Activated CD8-positive, alpha-beta memory T cell treated with anti-CD3 and anti-CD28 coated beads for 48 hours (primary cell): ENCODE measurements around the gene LMNTD1.
"Not testable (repeated sequence)": the region's sequence is repeated elsewhere in the genome, so short reads cannot be mapped to it uniquely, and the experiment has no call there.

Source experiments
- DNase-seq, 3 experiments: peaks; one replicate each; pipeline ENCODE4 v3.0.0-alpha.2; 2020; ENCODE audit warnings: low read depth in 2 of 3, low spot score in 2 of 3

Gene LMNTD1

DNA sequence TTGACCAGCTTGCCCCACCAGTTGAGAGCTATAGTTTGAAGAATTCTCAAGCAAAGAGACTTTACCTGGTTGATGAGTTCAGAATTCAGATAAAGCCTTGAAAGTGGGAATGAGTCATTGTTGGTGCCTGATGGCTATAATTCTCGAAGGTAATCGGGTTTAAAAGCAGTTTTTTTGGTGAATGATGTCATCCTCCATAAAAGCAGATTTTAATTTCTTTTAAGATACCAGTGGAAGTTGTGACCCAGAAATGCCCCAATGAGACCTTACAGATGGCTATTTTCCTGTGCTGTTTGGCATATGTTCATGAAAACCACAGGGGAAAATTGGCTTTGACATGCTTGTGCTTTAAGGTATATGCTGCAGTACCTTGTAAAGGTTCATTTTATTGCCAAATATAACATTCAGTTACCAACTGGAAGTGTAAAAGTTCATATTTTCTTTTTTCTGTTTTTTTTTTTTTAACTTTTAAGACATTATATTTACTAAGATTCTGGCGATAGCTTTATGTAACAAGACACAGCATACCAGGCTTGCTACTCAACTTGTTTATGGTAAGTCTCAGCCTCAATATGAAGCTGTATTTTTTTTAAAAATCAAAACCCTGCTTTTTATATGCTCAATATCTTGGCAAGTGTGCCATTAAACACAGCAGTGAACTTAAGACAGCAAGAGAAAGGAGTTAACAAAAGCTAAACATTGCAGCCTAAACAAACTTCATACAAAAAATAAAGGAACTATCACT, 119.3 kb downstream of the LMNTD1 start:
- DNase-seq: no peak

DNA sequence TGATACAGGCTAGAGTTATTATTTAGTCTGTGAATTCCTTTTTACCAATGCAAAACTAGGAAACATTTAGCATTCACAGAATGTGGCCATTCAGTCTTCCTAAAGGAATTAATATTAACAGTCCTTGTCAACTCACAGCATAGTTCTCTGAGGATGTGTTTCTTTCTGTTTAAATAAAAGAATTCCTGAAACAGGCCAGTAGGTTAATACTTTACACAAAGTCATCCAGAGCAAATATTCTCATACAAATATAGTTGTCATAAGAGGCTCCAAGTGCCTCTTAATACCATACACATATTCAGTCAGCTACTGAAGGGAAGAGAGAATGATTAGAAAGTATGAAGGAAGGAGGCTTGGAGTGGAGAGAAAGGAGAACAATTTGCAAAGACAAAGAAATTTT, 120.1 kb downstream of the LMNTD1 start:
- DNase-seq: no peak

GRCh38 chr12:25427337-25428249, 125.5 kb downstream of the LMNTD1 start:
- no peak for DNase-seq

DNA sequence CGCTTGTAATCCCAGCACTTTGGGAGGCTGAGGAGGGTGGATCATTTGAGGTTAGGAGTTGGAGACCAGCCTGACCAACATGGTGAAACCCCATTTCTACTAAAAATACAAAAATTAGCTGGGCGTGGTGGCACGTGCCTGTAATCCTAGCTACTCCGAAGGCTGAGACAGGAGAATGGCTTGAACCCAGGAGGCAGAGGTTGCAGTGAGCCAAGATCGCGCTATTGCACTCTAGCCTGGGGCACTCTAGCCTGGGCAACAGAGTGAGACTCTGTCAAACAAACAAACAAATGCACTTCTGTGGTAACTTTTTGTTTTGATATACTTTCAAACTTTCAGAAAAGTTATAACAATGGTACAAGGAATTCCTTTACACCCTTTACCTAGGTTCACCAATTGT, 126.3 kb downstream of the LMNTD1 start:
- DNase-seq: not testable (repeated sequence)
